Brain microvascular endothelial cell (primary cell): Measurements from ENCODE around the gene NTN1.
A peak's percentile ranks its signal among the peaks of the same experiment; 100 is the strongest.

ENCODE experiments used
- DNase-seq: peaks from one replicate; pipeline ENCODE4 v3.0.0-alpha.2; 2020
- H3K27ac ChIP-seq: fragments of 250-450 bp; sonication (Bioruptor Pico); 2 replicates; pipeline ENCODE4 v1.5.1; 2020; ENCODE audit warnings: mild to moderate bottlenecking, moderate library complexity
- H3K27me3 ChIP-seq: fragments of 250-450 bp; sonication (Bioruptor Pico); replicated peaks from 2 replicates; pipeline ENCODE4 v1.5.1; 2020; ENCODE audit warnings: mild to moderate bottlenecking
- H3K36me3 ChIP-seq: fragments of 250-450 bp; sonication (Bioruptor Pico); replicated peaks from 2 replicates; pipeline ENCODE4 v1.5.1; 2020; ENCODE audit warnings: mild to moderate bottlenecking
- H3K4me3 ChIP-seq: 2 replicates; pipeline ENCODE4 v1.5.1; 2011; ENCODE audit warnings: low read depth, mild to moderate bottlenecking, control low read depth, low read length, moderate library complexity
- in situ Hi-C: cut with HindIII; loops from 2 replicates; pipeline ENCODE4 v1.10.0; 2017; ENCODE audit warnings: low sequenced_read_pairs, low pct_ligation_motif_present
- TF ChIP-seq, protein P1 (sequence below): IDR thresholded peaks from 2 replicates; pipeline ENCODE4 v1.5.1; 2011; ENCODE audit warnings: low read depth, mild to moderate bottlenecking, moderate library complexity, low read length, control low read depth, inconsistent platforms; ENCODE audit errors: missing control alignments

The NTN1 gene

DNA sequence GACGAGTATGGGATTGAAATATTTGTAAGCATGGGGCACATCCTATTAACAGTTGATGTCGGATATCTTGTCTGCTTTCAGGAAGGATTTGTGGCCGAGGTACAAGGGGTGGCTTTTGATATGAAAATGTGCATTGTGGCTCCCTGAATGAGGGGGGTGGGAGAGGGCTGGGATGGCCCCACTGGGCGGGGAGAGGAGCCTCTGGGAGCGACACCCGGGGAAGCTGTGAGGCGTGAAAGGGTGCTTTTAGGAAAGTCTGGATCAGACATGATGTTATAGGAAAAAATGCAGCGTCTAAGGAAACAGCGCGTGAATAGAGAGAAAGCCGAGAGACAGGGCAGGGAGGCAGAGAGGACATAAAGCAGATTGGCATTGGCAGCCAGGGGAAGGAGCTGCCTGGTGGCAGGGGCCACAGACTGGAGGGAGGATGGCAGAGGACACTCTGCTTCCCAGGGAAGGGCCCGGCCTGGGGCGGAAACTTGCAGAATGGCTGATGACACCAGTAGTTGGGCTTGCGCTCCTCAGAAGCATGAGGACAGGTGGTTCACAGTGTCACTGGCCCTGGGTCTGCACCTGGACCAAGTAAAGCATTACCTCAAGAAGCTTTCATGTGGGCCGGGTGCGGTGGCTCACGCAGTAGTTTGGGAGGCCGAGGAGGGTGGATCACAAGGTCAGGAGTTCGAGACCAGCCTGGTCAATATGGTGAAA lies 95.7 kb downstream of the NTN1 start:
- Histone ChIP-seq H3K27me3 (no peaks in the 10 kb centered on the region), H3K27ac (no peak overlapping the region), H3K4me3 (no peak overlapping the region), H3K36me3 (no peaks in the 10 kb centered on the region)
- in situ Hi-C loops, result no loop called here
- TF ChIP-seq, protein P1, sequence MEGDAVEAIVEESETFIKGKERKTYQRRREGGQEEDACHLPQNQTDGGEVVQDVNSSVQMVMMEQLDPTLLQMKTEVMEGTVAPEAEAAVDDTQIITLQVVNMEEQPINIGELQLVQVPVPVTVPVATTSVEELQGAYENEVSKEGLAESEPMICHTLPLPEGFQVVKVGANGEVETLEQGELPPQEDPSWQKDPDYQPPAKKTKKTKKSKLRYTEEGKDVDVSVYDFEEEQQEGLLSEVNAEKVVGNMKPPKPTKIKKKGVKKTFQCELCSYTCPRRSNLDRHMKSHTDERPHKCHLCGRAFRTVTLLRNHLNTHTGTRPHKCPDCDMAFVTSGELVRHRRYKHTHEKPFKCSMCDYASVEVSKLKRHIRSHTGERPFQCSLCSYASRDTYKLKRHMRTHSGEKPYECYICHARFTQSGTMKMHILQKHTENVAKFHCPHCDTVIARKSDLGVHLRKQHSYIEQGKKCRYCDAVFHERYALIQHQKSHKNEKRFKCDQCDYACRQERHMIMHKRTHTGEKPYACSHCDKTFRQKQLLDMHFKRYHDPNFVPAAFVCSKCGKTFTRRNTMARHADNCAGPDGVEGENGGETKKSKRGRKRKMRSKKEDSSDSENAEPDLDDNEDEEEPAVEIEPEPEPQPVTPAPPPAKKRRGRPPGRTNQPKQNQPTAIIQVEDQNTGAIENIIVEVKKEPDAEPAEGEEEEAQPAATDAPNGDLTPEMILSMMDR, result no peak
- no peak for DNase-seq

DNA sequence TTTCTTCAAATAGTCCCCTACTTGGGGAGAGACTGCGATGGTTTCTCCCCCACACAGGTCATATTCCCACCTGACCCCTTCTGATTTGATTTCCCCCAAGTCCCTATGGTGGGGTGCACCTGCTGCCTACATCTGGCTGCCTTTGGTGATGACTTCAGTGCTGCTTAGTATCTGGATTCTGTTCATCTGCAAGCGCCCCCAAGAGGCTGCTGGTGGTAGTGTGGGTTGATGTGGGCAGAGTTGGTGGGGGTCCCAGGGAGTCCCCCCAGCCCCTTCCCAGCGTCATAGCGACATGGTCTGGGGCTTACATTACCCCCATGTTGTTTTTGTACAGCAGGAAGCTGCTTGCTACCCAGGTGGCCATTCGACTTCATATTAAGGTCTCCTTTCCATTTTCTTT lies 99.2 kb downstream of the NTN1 start:
- H3K27ac ChIP-seq, result no peak overlapping the region
- DNase-seq, result no peak
- TF ChIP-seq, protein P1, result peak; percentile 44
- no peak overlapping the region for H3K4me3 ChIP-seq
- no peaks in the 10 kb centered on the region for H3K36me3 ChIP-seq
- no peaks in the 10 kb centered on the region for H3K27me3 ChIP-seq
- in situ Hi-C loops, result no loop called here

DNA sequence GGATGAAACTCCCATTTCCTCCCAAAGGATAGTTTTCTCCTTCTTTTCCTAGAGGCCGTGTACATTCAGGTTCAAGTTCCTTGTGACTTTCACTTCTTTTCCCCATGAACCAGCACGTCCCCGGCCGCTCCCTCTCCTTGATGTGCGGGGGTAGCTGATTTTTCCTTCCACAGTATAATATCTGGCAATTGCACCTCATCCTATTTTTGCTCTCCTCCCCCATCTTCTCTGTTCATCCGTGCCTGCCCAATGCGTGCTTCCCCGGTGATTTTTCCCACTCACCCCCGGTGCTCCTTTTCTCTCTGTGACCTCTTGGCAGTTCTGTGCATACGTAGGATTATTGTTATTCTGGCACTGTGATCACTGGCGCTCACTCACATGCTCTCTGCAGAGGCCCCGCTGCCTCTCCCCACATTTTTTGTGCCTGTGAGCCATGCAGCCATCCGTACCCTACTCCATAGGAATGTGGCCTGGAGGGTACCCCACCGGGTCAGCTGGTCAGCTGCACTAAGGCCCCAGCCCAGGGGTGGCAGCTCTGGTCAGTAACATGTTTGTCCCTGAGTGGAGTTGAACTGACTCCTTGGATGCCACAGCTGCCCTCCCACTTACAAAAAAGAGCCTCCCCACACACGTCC lies 100.0 kb downstream of the NTN1 start:
- Histone ChIP-seq H3K36me3 (no peaks in the 10 kb centered on the region), H3K4me3 (no peak overlapping the region), H3K27ac (no peak overlapping the region), H3K27me3 (no peaks in the 10 kb centered on the region)
- no peak for DNase-seq
- TF ChIP-seq, protein P1, result no peak
- in situ Hi-C loops, result no loop called here

DNA sequence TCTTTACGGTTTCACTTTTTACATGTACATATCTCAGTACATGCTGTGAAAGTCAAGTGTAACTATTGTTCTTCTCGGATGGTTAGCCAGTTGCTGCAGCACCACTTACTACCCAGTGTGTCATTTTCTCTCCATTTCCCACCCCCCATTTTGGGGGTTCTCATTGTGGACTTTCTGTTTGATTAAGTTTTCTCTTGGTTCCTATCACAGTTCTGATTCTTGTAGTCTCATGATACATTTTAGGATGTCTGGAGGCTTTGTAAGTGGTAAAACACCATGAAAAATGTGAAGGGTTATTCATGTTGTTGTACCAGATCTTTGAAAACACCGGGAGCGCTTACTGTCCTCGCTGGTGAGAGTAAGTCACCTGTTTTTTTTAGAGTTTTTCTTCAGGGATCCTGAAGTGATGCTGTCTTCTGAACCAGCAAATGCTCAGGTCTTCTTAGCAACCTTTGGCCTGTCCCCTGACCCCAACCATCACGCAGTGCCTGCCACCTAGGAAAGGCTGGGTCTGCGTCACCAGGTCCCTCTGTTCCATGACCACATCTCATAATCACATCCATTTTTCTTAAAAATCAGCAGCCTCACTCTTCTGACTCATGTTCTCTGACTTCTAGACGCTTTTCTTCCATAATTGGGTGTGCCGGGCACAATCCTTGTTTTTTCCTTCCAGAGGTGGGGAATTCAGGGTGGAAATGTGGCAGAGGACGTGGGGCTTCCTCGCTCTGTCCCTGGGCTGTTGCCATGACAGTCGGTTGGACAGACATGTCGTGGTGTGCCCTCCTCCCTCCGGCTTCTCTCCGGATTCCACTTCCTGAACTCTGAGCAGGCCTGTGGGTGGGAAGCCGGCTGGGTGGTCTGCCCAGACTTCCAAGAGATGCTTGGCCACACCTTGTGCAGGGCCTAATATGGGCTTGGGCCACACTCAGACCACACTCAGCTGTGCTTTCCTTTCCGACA lies 102.6 kb downstream of the NTN1 start:
- in situ Hi-C loops, result no loop called here
- Histone ChIP-seq H3K27me3 (no peaks in the 10 kb centered on the region), H3K36me3 (no peaks in the 10 kb centered on the region), H3K27ac (no peak overlapping the region), H3K4me3 (no peak overlapping the region)
- TF ChIP-seq, protein P1, result no peak
- no peak for DNase-seq

DNA sequence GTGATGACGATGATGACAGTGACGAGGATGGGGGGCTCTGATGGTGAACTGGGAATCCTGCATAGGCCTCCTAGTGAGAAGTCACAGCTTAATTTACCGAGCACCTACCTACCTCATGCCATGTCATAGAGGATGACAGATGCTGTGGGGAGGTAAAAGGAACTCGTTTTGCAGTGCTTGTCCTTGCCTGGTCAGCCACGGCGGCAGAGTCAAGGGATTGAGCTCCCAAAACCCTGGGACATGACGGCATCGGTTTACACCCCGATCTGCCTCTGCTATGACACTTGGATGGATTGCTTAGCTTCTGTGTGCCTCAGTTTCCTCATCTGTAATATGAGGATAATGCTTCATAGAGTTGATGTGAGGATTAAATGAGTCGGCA lies 103.2 kb downstream of the NTN1 start:
- DNase-seq, result no peak
- Histone ChIP-seq H3K27ac (no peak overlapping the region), H3K4me3 (no peak overlapping the region), H3K27me3 (no peaks in the 10 kb centered on the region), H3K36me3 (no peaks in the 10 kb centered on the region)
- in situ Hi-C loops, result no loop called here
- TF ChIP-seq, protein P1, result no peak
